HepG2 (cell line): ENCODE data around the gene ST3GAL5. TPM values are rescaled to one million over a fixed set of nuclear protein-coding genes. Genes with fewer than 3 reads are reported as not detected.

Source experiments
- ATAC-seq: fragments of 200-7000 bp; cut with Tn5 transposase; 3 replicates; pipeline ENCODE4 v1.9.1; 2020; ENCODE audit warnings: mild to moderate bottlenecking, moderate library complexity
- BruUV-seq: library from RNA; stranded (reverse); fragments of 400-500 nt; replicated peaks from 2 replicates; lab custom pipeline; 2021; lab: Mats Ljungman, UMichigan
- CTCF ChIA-PET: fragments of 300-600 bp; formaldehyde crosslinking; extraction: SDS; loops from one replicate; lab custom pipeline; 2021; ENCODE audit warnings: low total read pairs, inconsistent platforms, low intra/inter-chr PET ratio; lab: Yijun Ruan, JAX
- POLR2A ChIA-PET: fragments of 350-600 bp; sonication (Branson Sonifier 250); formaldehyde crosslinking; loops from one replicate; lab custom pipeline; 2020; ENCODE audit warnings: antibody characterized with exemption, inconsistent platforms; lab: Yijun Ruan, JAX
- DNase-seq: peaks from one replicate; pipeline ENCODE4 v3.0.0-alpha.2; 2015; ENCODE audit warnings: low spot score
- FAIRE-seq: peaks from 3 replicates; lab custom pipeline; 2011; peaks lifted over from hg19 to GRCh38; lab: Jason Lieb, UNC
- H2AFZ ChIP-seq: one replicate; pipeline ENCODE4 v1.6.1; 2011; ENCODE audit warnings: low read length, inconsistent platforms
- H3K27ac ChIP-seq: fragments of 300-600 bp; 3 replicates; pipeline ENCODE4 v1.8.0; 2011; ENCODE audit warnings: mixed run types, mild to moderate bottlenecking, mixed read lengths, low read length, inconsistent platforms; ENCODE audit not compliant: insufficient read depth; ENCODE audit errors: extremely low read length
- H3K27me3 ChIP-seq, 2 experiments: fragments of 200-600 bp in 1 of 2; 2 replicates in 1 of 2; 3 replicates in 1 of 2; pipeline versions ENCODE4 v1.6.0 to v1.8.0; 2011; ENCODE audit warnings: low read length in 2 of 2, mild to moderate bottlenecking in 2 of 2, moderate library complexity in 2 of 2, inconsistent platforms in 1 of 2; ENCODE audit not compliant: insufficient read depth in 2 of 2, control insufficient read depth in 1 of 2
- H3K36me3 ChIP-seq, 2 experiments: fragments of 200-600 bp in 1 of 2; replicated peaks in 1 of 2; 2 replicates in 1 of 2; 3 replicates in 1 of 2; pipeline versions ENCODE4 v1.5.1 to v1.8.0; 2011; ENCODE audit warnings: low read length in 2 of 2, inconsistent platforms in 1 of 2; ENCODE audit not compliant: insufficient read depth in 2 of 2, control insufficient read depth in 1 of 2
- H3K4me1 ChIP-seq: 2 replicates; pipeline ENCODE4 v1.5.1; 2012; ENCODE audit warnings: low read length, inconsistent platforms; ENCODE audit not compliant: insufficient read depth
- H3K4me2 ChIP-seq: 2 replicates; pipeline ENCODE4 v1.6.0; 2011; ENCODE audit warnings: low read depth, low read length, inconsistent platforms
- H3K4me3 ChIP-seq, 3 experiments: fragments of 200-600 bp in 1 of 3; sonication (generic), shearing (Covaris generic) in 1 of 3; replicated peaks in 1 of 3; 2 replicates each; pipeline ENCODE4 v1.5.1; 2011 to 2016; ENCODE audit warnings: low read length in 3 of 3, inconsistent platforms in 2 of 3, low read depth in 2 of 3, mild to moderate bottlenecking in 2 of 3, control low read depth in 1 of 3, mixed read lengths in 1 of 3; ENCODE audit not compliant: insufficient read depth in 1 of 3
- H3K79me2 ChIP-seq: one replicate; pipeline ENCODE4 v1.6.1; 2011; ENCODE audit warnings: low read length, inconsistent platforms; ENCODE audit not compliant: insufficient read depth
- H3K9ac ChIP-seq: 2 replicates; pipeline ENCODE4 v1.6.0; 2011; ENCODE audit warnings: mild to moderate bottlenecking, low read depth, low read length, inconsistent platforms; ENCODE audit not compliant: insufficient read depth
- H3K9me3 ChIP-seq: 2 replicates; pipeline ENCODE4 v1.5.1; 2012; ENCODE audit warnings: mild to moderate bottlenecking, low read length
- H4K20me1 ChIP-seq: 2 replicates; pipeline ENCODE4 v1.6.0; 2011; ENCODE audit warnings: inconsistent platforms, mild to moderate bottlenecking, low read length, moderate library complexity; ENCODE audit not compliant: insufficient read depth
- AHDC1 ChIP-seq: sonication (generic); formaldehyde crosslinking; IDR thresholded peaks from 2 replicates; pipeline ENCODE4 v1.5.1; 2020; ENCODE audit warnings: mild to moderate bottlenecking, missing genetic modification reagents, borderline replicate concordance
- FOXP4 ChIP-seq: sonication (generic); formaldehyde crosslinking; IDR thresholded peaks from 2 replicates; pipeline ENCODE4 v1.4.0; 2020; ENCODE audit warnings: missing genetic modification reagents
- JARID2 ChIP-seq: sonication (generic); formaldehyde crosslinking; IDR thresholded peaks from 2 replicates; pipeline ENCODE4 v1.8.1; 2023; ENCODE audit warnings: missing genetic modification reagents, inconsistent platforms; ENCODE audit not compliant: insufficient replicate concordance
- MNT ChIP-seq: fragments of 450-650 bp; IDR thresholded peaks from 2 replicates; pipeline ENCODE4 v1.6.1; 2016
- NFYB ChIP-seq: sonication (generic); formaldehyde crosslinking; IDR thresholded peaks from 2 replicates; pipeline ENCODE4 v1.4.0; 2020; ENCODE audit warnings: missing genetic modification reagents
- ZFP90 ChIP-seq: sonication (generic); formaldehyde crosslinking; IDR thresholded peaks from 2 replicates; pipeline ENCODE4 v1.8.0; 2022; ENCODE audit warnings: missing genetic modification reagents, mild to moderate bottlenecking, inconsistent platforms, borderline replicate concordance
- ZFP91 ChIP-seq: sonication (generic); formaldehyde crosslinking; IDR thresholded peaks from 2 replicates; pipeline ENCODE4 v1.9.0; 2022; ENCODE audit warnings: missing genetic modification reagents, mild to moderate bottlenecking, borderline replicate concordance
- ZMYM3 ChIP-seq: sonication (generic); formaldehyde crosslinking; IDR thresholded peaks from 2 replicates; pipeline ENCODE4 v1.5.1; 2020; ENCODE audit warnings: mild to moderate bottlenecking, missing genetic modification reagents
- ZNF331 ChIP-seq: sonication (generic); formaldehyde crosslinking; IDR thresholded peaks from 2 replicates; pipeline ENCODE4 v1.4.0; 2020; ENCODE audit warnings: missing genetic modification reagents
- ZZZ3 ChIP-seq: sonication (generic); formaldehyde crosslinking; IDR thresholded peaks from 2 replicates; pipeline ENCODE4 v1.4.0; 2020; ENCODE audit warnings: missing genetic modification reagents, mild to moderate bottlenecking, borderline replicate concordance
- WGBS: methylation state at CpG from one replicate; pipeline ENCODE4 v1.1.6; 2017; ENCODE audit warnings: low lambda C conversion rate; 5-methylcytosine and 5-hydroxymethylcytosine counted together
- in situ Hi-C: cut with HindIII; loops from 2 replicates; pipeline ENCODE4 v1.10.0; 2017; ENCODE audit warnings: low pct_unique_long_range_greater_than_20kb; ENCODE audit not compliant: extremely low pct_ligation_motif_present
- intact Hi-C: fragments of 100-400 bp; cut with micrococcal nuclease; formaldehyde crosslinking; loops from one replicate; pipeline ENCODE4 v1.10.0; 2022; ENCODE audit not compliant: unreplicated experiment
- polyA plus RNA-seq, 8 experiments: library from polyadenylated mRNA; depleted of rRNA in 3 of 8; stranded (reverse) in 7 of 8; unstranded in 1 of 8; fragments of >200 nt; fragmentation: Illumina TruSeq in 4 of 8; extraction: Trizol in 4 of 8; gene quantifications; 2 replicates each; pipeline versions ENCODE4 v1.2.1 to v1.2.3, GENCODE V29; 2011 to 2016; ENCODE audit warnings: low read depth in 4 of 8, missing spikeins in 1 of 8, mixed read lengths in 1 of 8; ENCODE audit not compliant: insufficient read depth in 1 of 8
- total RNA-seq, 5 experiments: library from RNA; depleted of rRNA; stranded (reverse); fragments of >200 nt; fragmentation: Illumina TruSeq; extraction: Trizol; gene quantifications; 2 replicates each; pipeline ENCODE4 v1.2.3, GENCODE V29; 2016; ENCODE audit warnings: low read depth in 1 of 5

The ST3GAL5 gene
- total and polyA plus RNA-seq, 2 of the 13 experiments (the other 11 are each of a cell fraction or from before 2014, with no cell fraction given): 1.3 to 2.0 TPM

- in situ Hi-C loops: no loop called here
- no peak overlapping the region for H3K27ac ChIP-seq
- TF ChIP-seq AHDC1: no peak
- no peak for TF ChIP-seq ZMYM3 (CRISPR knock-in tag)
- no peak for TF ChIP-seq NFYB (CRISPR knock-in tag)
- TF ChIP-seq JARID2 (CRISPR knock-in tag): no peak
- TF ChIP-seq FOXP4 (CRISPR knock-in tag): no peak
- no peak for TF ChIP-seq ZFP91 (CRISPR knock-in tag)
- TF ChIP-seq ZFP90: no peak
- no peak for TF ChIP-seq MNT
- no peak for TF ChIP-seq ZNF331
- TF ChIP-seq ZZZ3: no peak
- TF ChIP-seq, all 625 proteins: peak for 0
- Histone ChIP-seq H4K20me1 (no peaks in the 10 kb centered on the region), H3K36me3 (no peaks in the 10 kb centered on the region), H3K9me3 (no peaks in the 10 kb centered on the region), H3K4me3 (no peak overlapping the region), H3K9ac (no peak overlapping the region), H3K4me1 (peaks cover 30% of the 10 kb centered on the region), H3K79me2 (no peaks in the 10 kb centered on the region), H2AFZ (no peak overlapping the region), H3K4me2 (no peak overlapping the region), H3K27me3 (peaks cover 0 to 3% of the 10 kb centered on the region in 2 experiments; a peak in 1 of 5 replicates)
- no TSS peak for BruUV-seq
- ATAC-seq: no peak
- FAIRE-seq: no peak
- no peak for DNase-seq
- CTCF ChIA-PET: no interaction called here
- POLR2A ChIA-PET: no interaction called here
- intact Hi-C loops: no loop called here
- 44% methylated on average over 5 of the region's 6 CpGs for WGBS
These were observed 22.3 kb upstream of the ST3GAL5 start for GRCh38 chr2:85911097-85911496.
